Fibroblast of lung (primary cell): ENCODE results near the gene CCDC187. TPM values are rescaled to one million over a fixed set of nuclear protein-coding genes. Genes with fewer than 3 reads are reported as not detected.

Experiments used
- DNase-seq, 2 donors: peaks; one replicate each; pipeline versions ENCODE4 v3.0.0 to v3.0.0-alpha.2; 2010; ENCODE audit warnings: low read depth in 2 of 2
- H2AFZ ChIP-seq: 2 replicates; pipeline ENCODE4 v1.5.1; 2012; ENCODE audit warnings: low read length, control low read depth, inconsistent platforms
- H3K27ac ChIP-seq: 2 replicates; pipeline ENCODE4 v1.5.1; 2011; ENCODE audit warnings: low read length, control low read depth; ENCODE audit not compliant: insufficient read depth
- H3K27me3 ChIP-seq: 2 replicates; pipeline ENCODE4 v1.5.1; 2011; ENCODE audit warnings: mild to moderate bottlenecking, low read length; ENCODE audit not compliant: control insufficient read depth, insufficient read depth
- H3K36me3 ChIP-seq: 2 replicates; pipeline ENCODE4 v1.5.1; 2011; ENCODE audit warnings: low read length; ENCODE audit not compliant: control insufficient read depth, insufficient read depth
- H3K4me1 ChIP-seq: 2 replicates; pipeline ENCODE4 v1.5.1; 2011; ENCODE audit warnings: low read length; ENCODE audit not compliant: control insufficient read depth, insufficient read depth; ENCODE audit errors: extremely low read depth
- H3K4me2 ChIP-seq: 2 replicates; pipeline ENCODE4 v1.5.1; 2011; ENCODE audit warnings: low read length, control low read depth; ENCODE audit not compliant: insufficient read depth; ENCODE audit errors: extremely low read depth
- H3K4me3 ChIP-seq, 4 experiments: fragments of 200-600 bp in 1 of 4; sonication (generic) in 1 of 4; replicated peaks in 1 of 4; 2 replicates each; pipeline ENCODE4 v1.5.1; 2011 to 2016; ENCODE audit warnings: low read length in 4 of 4, low read depth in 3 of 4, mild to moderate bottlenecking in 3 of 4, control low read depth in 2 of 4, inconsistent platforms in 1 of 4, mixed read lengths in 1 of 4; ENCODE audit not compliant: insufficient read depth in 1 of 4; ENCODE audit errors: control extremely low read depth in 1 of 4
- H3K79me2 ChIP-seq: 2 replicates; pipeline ENCODE4 v1.5.1; 2012; ENCODE audit warnings: mild to moderate bottlenecking, low read length, inconsistent platforms; ENCODE audit not compliant: control insufficient read depth, insufficient read depth
- H3K9ac ChIP-seq: 2 replicates; pipeline ENCODE4 v1.5.1; 2011; ENCODE audit warnings: mild to moderate bottlenecking, low read length, control low read depth; ENCODE audit not compliant: insufficient read depth
- H3K9me3 ChIP-seq: 2 replicates; pipeline ENCODE4 v1.5.1; 2012; ENCODE audit warnings: low read depth, low read length; ENCODE audit not compliant: control insufficient read depth, insufficient read depth
- H4K20me1 ChIP-seq: 2 replicates; pipeline ENCODE4 v1.5.1; 2011; ENCODE audit warnings: low read length; ENCODE audit not compliant: control insufficient read depth, insufficient read depth; ENCODE audit errors: extremely low read depth
- CTCF ChIP-seq, 2 donors: IDR thresholded peaks in 1 of 2; conservative IDR thresholded peaks in 1 of 2; 1 replicate in 1 of 2; 2 replicates in 1 of 2; pipeline ENCODE4 v1.5.1; 2011 to 2012; ENCODE audit warnings: low read length in 2 of 2, control low read depth in 1 of 2, inconsistent platforms in 1 of 2, low read depth in 1 of 2, mild to moderate bottlenecking in 1 of 2
- EZH2 ChIP-seq: IDR thresholded peaks from 2 replicates; pipeline ENCODE4 v1.5.1; 2012; ENCODE audit warnings: low read length, control low read depth, mild to moderate bottlenecking; ENCODE audit errors: missing control alignments
- polyA plus RNA-seq, 2 donors: library from polyadenylated mRNA; depleted of rRNA in 1 of 2; stranded (reverse) in 1 of 2; unstranded in 1 of 2; fragments of >200 nt; gene quantifications; 2 replicates each; pipeline ENCODE4 v1.2.1, GENCODE V29; 2011 to 2012; ENCODE audit warnings: missing spikeins in 1 of 2
- total RNA-seq: library from RNA; depleted of rRNA; stranded (reverse); fragments of >200 nt; gene quantifications from 2 replicates; pipeline ENCODE4 v1.2.1, GENCODE V29; 2014

Gene CCDC187
- total and polyA plus RNA-seq, 2 donors (not counting 1 experiment from before 2014, with no cell fraction given), result not detected

GRCh38 chr9:136233868-136234267 is 70.0 kb downstream of the CCDC187 start:
- TF ChIP-seq CTCF (conservative IDR thresholded peaks at IDR 0.05 in 1 of 2, IDR thresholded peaks at IDR 0.05 in 1 of 2; ENCODE audit: low read depth in 1 of 2, low read length in 2 of 2) (no peak), EZH2 (no peak)
- DNase-seq, result no peak
- H3K79me2 ChIP-seq, result peaks cover 3% of the 10 kb centered on the region
- H3K9me3 ChIP-seq, result no peaks in the 10 kb centered on the region
- H2AFZ ChIP-seq, result no peak overlapping the region
- H3K4me3 ChIP-seq, result no peak overlapping the region
- H3K27ac ChIP-seq, result no peak overlapping the region
- H3K27me3 ChIP-seq, result no peaks in the 10 kb centered on the region
- no peaks in the 10 kb centered on the region for H3K4me1 ChIP-seq
- H3K4me2 ChIP-seq, result no peak overlapping the region
- H3K36me3 ChIP-seq, result no peaks in the 10 kb centered on the region
- no peak overlapping the region for H3K9ac ChIP-seq
- peaks cover 2% of the 10 kb centered on the region for H4K20me1 ChIP-seq

GRCh38 chr9:136233411-136233810 is 70.5 kb downstream of the CCDC187 start:
- Histone ChIP-seq H3K27me3 (no peaks in the 10 kb centered on the region), H3K4me3 (no peak overlapping the region), H3K4me1 (no peaks in the 10 kb centered on the region), H3K79me2 (peaks cover 3% of the 10 kb centered on the region), H3K27ac (no peak overlapping the region), H2AFZ (no peak overlapping the region), H4K20me1 (peaks cover 2% of the 10 kb centered on the region), H3K36me3 (no peaks in the 10 kb centered on the region), H3K9me3 (no peaks in the 10 kb centered on the region), H3K9ac (no peak overlapping the region), H3K4me2 (no peak overlapping the region)
- TF ChIP-seq CTCF (conservative IDR thresholded peaks at IDR 0.05 in 1 of 2, IDR thresholded peaks at IDR 0.05 in 1 of 2; ENCODE audit: low read depth in 1 of 2, low read length in 2 of 2), result no peak
- no peak for TF ChIP-seq EZH2
- DNase-seq, result no peak

GRCh38 chr9:136232969-136233368 is 70.9 kb downstream of the CCDC187 start:
- DNase-seq, result no peak
- no peaks in the 10 kb centered on the region for H3K27me3 ChIP-seq
- H4K20me1 ChIP-seq, result peaks cover 2% of the 10 kb centered on the region
- no peaks in the 10 kb centered on the region for H3K4me1 ChIP-seq
- no peak overlapping the region for H2AFZ ChIP-seq
- H3K36me3 ChIP-seq, result no peaks in the 10 kb centered on the region
- H3K4me2 ChIP-seq, result no peak overlapping the region
- peaks cover 3% of the 10 kb centered on the region for H3K79me2 ChIP-seq
- no peaks in the 10 kb centered on the region for H3K9me3 ChIP-seq
- H3K9ac ChIP-seq, result no peak overlapping the region
- TF ChIP-seq CTCF (conservative IDR thresholded peaks at IDR 0.05 in 1 of 2, IDR thresholded peaks at IDR 0.05 in 1 of 2; ENCODE audit: low read depth in 1 of 2, low read length in 2 of 2), result no peak
- no peak for TF ChIP-seq EZH2
- H3K4me3 ChIP-seq, result no peak overlapping the region
- no peak overlapping the region for H3K27ac ChIP-seq
